Measurements from ENCODE around the gene KIF6. TPM values are rescaled to one million over a fixed set of nuclear protein-coding genes. Genes with fewer than 3 reads are reported as not detected.

The KIF6 gene
- total and polyA plus RNA-seq, 2 donors (not counting 1 experiment from before 2014, with no cell fraction given), result not detected

DNA sequence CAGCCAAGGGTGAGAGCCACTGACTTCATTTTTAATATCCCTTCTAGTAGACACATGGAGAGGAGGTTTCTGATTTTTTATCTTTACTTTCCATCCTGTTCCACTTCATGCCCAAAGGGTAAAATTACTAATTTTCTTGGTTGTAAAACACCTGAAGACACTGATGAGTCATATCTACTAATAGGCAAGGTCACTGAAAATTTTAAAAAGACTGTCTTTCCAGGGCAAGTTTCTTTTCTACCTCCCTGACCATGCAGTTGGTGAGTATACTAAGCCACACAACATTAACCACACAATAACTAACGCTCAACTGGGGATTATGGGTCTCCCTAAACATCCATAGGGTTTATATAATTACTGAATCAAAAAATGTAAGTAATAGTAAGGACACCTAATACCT, 109.6 kb downstream of the KIF6 start:
- no peaks in the 10 kb centered on the region for H3K36me3 ChIP-seq (replicated peaks in 1 of 2; ENCODE audit: control extremely low read depth in 1 of 2, control insufficient read depth in 1 of 2, extremely low read depth in 1 of 2, insufficient read depth in 2 of 2, low read length in 1 of 2)
- H3K4me2 ChIP-seq (replicated peaks; ENCODE audit: low read depth, low read length, poor library complexity, severe bottlenecking), result no peak overlapping the region
- peaks cover 18% of the 10 kb centered on the region for H3K27me3 Mint-ChIP-seq
- TF ChIP-seq, protein P1, sequence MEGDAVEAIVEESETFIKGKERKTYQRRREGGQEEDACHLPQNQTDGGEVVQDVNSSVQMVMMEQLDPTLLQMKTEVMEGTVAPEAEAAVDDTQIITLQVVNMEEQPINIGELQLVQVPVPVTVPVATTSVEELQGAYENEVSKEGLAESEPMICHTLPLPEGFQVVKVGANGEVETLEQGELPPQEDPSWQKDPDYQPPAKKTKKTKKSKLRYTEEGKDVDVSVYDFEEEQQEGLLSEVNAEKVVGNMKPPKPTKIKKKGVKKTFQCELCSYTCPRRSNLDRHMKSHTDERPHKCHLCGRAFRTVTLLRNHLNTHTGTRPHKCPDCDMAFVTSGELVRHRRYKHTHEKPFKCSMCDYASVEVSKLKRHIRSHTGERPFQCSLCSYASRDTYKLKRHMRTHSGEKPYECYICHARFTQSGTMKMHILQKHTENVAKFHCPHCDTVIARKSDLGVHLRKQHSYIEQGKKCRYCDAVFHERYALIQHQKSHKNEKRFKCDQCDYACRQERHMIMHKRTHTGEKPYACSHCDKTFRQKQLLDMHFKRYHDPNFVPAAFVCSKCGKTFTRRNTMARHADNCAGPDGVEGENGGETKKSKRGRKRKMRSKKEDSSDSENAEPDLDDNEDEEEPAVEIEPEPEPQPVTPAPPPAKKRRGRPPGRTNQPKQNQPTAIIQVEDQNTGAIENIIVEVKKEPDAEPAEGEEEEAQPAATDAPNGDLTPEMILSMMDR (IDR thresholded peaks at IDR 0.05), result no peak
- no peak for TF ChIP-seq EZH2 (IDR thresholded peaks at IDR 0.05; ENCODE audit: borderline replicate concordance, insufficient read depth, low read depth, low read length, poor library complexity, severe bottlenecking)
- no peak overlapping the region for H3K9ac ChIP-seq (ENCODE audit: low read length)
- H3K9me3 ChIP-seq (ENCODE audit: control extremely low read depth in 1 of 3, control insufficient read depth in 2 of 3, insufficient read depth in 1 of 3, low read length in 2 of 3), result no peaks in the 10 kb centered on the region
- no peaks in the 10 kb centered on the region for H3K9me3 Mint-ChIP-seq (ENCODE audit: insufficient read depth)
- DNase-seq (no peak), ATAC-seq (ENCODE audit: low read depth) (no peak)
- no peaks in the 10 kb centered on the region for H4K20me1 ChIP-seq (ENCODE audit: control insufficient read depth, insufficient read depth, low read length, poor library complexity, severe bottlenecking)
- no peak overlapping the region for H3K27ac ChIP-seq (ENCODE audit: low read length in 2 of 2)
- H2AFZ ChIP-seq (ENCODE audit: insufficient read depth, low read depth, low read length, poor library complexity, severe bottlenecking), result no peak overlapping the region
- POLR2A ChIA-PET, result no interaction called here
- CTCF ChIA-PET, result no interaction called here
- no CpG with 5 or more reads among the region's 1 CpG for WGBS (ENCODE audit: insufficient coverage)
- H3K4me3 Mint-ChIP-seq, result no peak overlapping the region
- no peaks in the 10 kb centered on the region for H3K79me2 ChIP-seq (ENCODE audit: control insufficient read depth, insufficient read depth, low read length)
- no peak overlapping the region for H3K4me3 ChIP-seq (ENCODE audit: control extremely low read depth in 1 of 5, extremely low read depth in 1 of 5, insufficient read depth in 1 of 5, low read depth in 2 of 5, low read length in 4 of 5)
- H3K27me3 ChIP-seq (replicated peaks in 1 of 4; ENCODE audit: control extremely low read depth in 1 of 4, control insufficient read depth in 3 of 4, insufficient read depth in 4 of 4, low read length in 3 of 4), result peaks cover 0 to 3% (median 0%) of the 10 kb centered on the region in 4 experiments
- intact Hi-C loops (cut with micrococcal nuclease), result no loop called here
- H3K27ac Mint-ChIP-seq, result no peak overlapping the region
- H3K4me1 ChIP-seq (ENCODE audit: control insufficient read depth in 2 of 2, insufficient read depth in 2 of 2, low read length in 2 of 2), result no peaks in the 10 kb centered on the region
- H3K4me1 Mint-ChIP-seq, result no peaks in the 10 kb centered on the region

DNA sequence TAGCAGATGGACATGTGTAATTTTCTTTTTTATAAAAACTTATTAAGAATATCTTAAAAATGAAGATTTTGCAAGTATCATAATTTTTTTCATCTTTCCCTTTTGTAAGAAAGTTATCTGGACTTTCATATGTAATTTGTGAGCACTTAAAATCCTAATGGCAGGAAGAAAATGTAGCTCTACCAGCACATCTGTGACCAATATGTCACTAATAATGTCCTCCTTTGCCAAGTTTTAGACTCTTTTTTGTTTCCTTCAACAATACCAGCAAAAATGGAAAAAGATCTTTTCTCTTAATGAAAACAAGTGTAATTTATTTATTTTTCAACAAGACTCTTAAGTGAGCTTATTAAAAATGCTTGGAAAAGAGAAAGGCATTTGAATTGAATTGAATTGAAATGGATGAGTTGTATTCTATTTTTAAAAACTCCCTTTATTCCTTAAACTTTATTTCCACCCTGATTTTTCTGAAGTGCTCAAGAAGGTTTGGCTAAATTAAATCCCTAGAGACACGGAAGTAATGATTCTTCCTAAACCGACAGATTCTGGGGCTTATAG, 110.7 kb downstream of the KIF6 start:
- no peak overlapping the region for H3K4me2 ChIP-seq (replicated peaks; ENCODE audit: low read depth, low read length, poor library complexity, severe bottlenecking)
- ChIA-PET CTCF (no interaction called here), POLR2A (no interaction called here)
- H3K9me3 Mint-ChIP-seq (ENCODE audit: insufficient read depth), result no peaks in the 10 kb centered on the region
- no peak for DNase-seq
- no peak overlapping the region for H3K4me3 Mint-ChIP-seq
- no peak for ATAC-seq (ENCODE audit: low read depth)
- H3K27me3 Mint-ChIP-seq, result peaks cover 18% of the 10 kb centered on the region
- no peaks in the 10 kb centered on the region for H3K36me3 ChIP-seq (replicated peaks in 1 of 2; ENCODE audit: control extremely low read depth in 1 of 2, control insufficient read depth in 1 of 2, extremely low read depth in 1 of 2, insufficient read depth in 2 of 2, low read length in 1 of 2)
- H3K79me2 ChIP-seq (ENCODE audit: control insufficient read depth, insufficient read depth, low read length), result no peaks in the 10 kb centered on the region
- H4K20me1 ChIP-seq (ENCODE audit: control insufficient read depth, insufficient read depth, low read length, poor library complexity, severe bottlenecking), result no peaks in the 10 kb centered on the region
- H3K27ac Mint-ChIP-seq, result no peak overlapping the region
- 100% methylated on average over 2 of the region's 2 CpGs for WGBS (ENCODE audit: insufficient coverage)
- intact Hi-C loops (cut with micrococcal nuclease), result no loop called here
- H3K27me3 ChIP-seq (replicated peaks in 1 of 4; ENCODE audit: control extremely low read depth in 1 of 4, control insufficient read depth in 3 of 4, insufficient read depth in 4 of 4, low read length in 3 of 4), result peaks cover 0 to 3% (median 0%) of the 10 kb centered on the region in 4 experiments
- TF ChIP-seq, protein P1 (IDR thresholded peaks at IDR 0.05), result no peak
- TF ChIP-seq EZH2 (IDR thresholded peaks at IDR 0.05; ENCODE audit: borderline replicate concordance, insufficient read depth, low read depth, low read length, poor library complexity, severe bottlenecking), result no peak
- no peaks in the 10 kb centered on the region for H3K4me1 Mint-ChIP-seq
- no peak overlapping the region for H2AFZ ChIP-seq (ENCODE audit: insufficient read depth, low read depth, low read length, poor library complexity, severe bottlenecking)
- H3K4me3 ChIP-seq (ENCODE audit: control extremely low read depth in 1 of 5, extremely low read depth in 1 of 5, insufficient read depth in 1 of 5, low read depth in 2 of 5, low read length in 4 of 5), result no peak overlapping the region
- H3K9me3 ChIP-seq (ENCODE audit: control extremely low read depth in 1 of 3, control insufficient read depth in 2 of 3, insufficient read depth in 1 of 3, low read length in 2 of 3), result no peaks in the 10 kb centered on the region
- no peak overlapping the region for H3K27ac ChIP-seq (ENCODE audit: low read length in 2 of 2)
- H3K4me1 ChIP-seq (ENCODE audit: control insufficient read depth in 2 of 2, insufficient read depth in 2 of 2, low read length in 2 of 2), result no peaks in the 10 kb centered on the region
- H3K9ac ChIP-seq (ENCODE audit: low read length), result no peak overlapping the region

All from B cell (primary cell).